Measurements from ENCODE around the gene MED9.
"Not testable (repeated sequence)": the region's sequence is repeated elsewhere in the genome, so short reads cannot be mapped to it uniquely, and the experiment has no call there.

Gene MED9

DNA sequence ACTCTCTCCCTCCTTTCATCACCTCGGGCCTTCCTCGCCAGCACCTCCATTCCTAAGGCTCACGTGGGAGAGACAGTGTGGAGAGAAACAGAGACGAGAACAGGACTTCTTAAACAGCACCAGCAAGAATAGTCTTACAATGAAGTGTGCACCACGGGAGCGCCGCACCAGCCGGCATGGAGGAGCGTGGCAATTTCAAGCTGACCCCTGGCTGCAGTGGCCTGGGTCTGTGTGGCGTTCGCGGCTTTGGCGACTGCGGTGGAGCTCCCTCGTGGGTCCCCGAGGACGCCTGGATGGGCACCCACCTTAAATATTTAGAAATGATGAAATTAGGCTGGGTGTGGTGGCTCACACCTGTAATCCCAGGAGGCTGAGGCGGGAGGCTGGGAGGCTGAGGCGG lies 20.5 kb upstream of the MED9 start:
- no peak for DNase-seq

DNA sequence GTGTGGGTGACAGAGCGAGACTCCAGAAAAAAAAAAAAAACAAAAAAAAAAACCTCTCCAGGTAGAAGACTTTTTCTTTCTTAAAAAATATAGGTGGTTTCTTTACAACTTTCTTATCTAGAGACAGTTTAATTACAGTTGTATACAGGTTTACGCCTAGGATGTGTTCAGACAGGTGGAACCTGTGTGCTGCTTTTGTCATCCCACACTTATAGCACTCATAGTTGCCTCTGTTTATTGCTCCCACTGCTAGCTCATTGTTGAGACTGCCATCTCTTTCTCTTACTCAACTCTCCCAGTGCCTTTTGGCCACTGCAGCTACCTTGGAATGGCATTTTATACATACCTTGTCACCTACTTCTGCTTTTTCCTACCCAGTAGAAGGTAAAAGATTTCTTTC lies 19.1 kb upstream of the MED9 start:
- DNase-seq = no peak

GRCh38 chr17:17460038-17460437 lies 16.8 kb upstream of the MED9 start:
- no peak for DNase-seq

DNA sequence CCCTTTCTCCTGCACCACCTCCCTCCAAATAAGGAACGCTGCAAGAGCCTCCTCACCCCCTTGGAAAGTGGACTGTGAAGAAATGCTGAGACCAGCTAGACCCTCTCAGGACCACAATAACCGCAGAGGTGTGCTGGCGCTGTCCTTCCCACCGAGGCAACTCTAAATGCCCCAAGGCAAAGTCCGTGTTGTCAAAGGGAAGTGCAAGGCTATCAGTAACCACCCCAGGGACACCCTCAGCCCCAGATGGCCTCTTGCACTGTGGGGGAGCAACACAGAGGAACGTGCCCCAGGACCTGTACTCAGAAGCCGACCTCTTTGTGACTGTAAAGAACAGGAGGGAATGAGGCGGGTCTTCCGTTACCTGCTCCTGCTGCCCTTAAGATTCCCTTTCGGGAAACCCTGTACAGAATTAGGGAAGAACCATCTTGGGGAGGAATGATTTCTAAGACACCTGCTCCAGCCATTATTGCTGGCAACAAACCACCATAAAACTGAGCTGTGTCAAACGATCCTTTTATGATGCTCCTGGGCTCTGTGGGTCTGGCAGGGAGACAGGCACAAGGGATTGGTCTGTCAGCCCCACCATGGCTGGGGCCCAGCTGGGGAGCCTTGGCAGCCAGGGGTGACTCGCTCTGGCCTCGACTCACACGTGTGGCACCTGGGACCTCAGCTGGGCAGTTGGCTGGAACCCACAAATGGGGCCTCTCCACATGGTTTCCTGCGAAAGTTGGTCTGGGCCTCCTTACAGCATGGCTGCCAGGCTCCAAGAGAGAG lies 14.6 kb upstream of the MED9 start:
- DNase-seq = no peak

DNA sequence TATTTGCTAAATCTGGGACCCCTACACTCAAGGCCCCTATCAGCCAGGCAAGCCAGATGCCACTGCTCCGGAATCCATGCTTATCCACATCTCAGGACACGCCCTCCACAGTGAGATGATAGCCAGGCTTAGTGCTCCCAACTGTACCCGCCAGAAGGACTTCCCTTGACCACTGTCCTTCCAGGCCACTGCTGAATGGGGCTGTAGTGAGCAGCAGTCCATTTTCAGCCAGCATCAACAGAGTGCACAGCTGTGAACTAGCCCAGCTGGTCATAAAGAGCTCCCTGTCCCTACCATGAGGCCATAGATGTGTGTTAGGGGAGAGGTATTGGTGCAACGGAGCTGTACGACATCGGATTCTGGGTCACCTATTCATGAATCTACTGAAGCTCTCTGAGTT lies 13.0 kb upstream of the MED9 start:
- no peak for DNase-seq

DNA sequence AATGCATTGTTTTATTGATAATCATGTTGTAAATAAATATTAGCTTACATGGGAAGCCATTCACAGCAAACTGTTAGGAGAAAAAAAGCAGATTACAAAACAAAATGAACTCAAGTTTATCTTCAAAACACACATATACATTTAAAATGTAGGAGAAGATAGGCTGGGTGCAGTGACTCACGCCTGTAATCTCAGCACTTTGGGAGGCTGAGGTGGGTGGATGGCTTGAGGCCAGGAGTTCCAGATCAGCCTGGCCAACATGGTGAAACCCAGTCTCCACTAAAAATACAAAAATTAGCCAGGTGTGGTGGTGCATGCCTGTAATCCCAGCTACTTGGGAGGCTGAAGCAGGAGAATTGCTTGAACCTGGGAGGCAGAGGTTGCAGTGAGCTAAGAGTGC lies 10.9 kb upstream of the MED9 start:
- not testable (repeated sequence) for DNase-seq

- DNase-seq = no peak
These were observed 10.3 kb upstream of the MED9 start for GRCh38 chr17:17466511-17466910.

GRCh38 chr17:17467016-17467415 lies 9.8 kb upstream of the MED9 start:
- DNase-seq = no peak

DNA sequence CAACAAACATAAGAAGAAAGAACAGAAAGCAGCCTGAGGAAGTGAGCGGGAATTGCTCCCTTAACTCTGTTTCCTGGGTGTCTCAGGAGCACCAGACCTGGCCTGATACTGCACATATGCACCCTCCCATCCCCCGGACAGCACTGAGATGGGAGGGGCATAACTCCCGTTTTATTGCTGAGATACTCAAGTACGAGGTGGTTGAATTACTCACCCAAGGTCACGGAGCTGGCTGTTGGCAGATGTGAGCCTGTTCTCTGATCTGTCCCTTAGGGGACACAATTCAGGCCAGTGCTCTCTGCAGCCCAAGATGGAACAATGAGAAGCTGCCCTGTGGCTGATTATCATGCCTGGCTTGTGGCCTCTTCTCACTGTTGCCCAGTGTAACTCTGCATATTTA lies 9.1 kb upstream of the MED9 start:
- no peak for DNase-seq

- no peak for DNase-seq
These were observed 8.4 kb upstream of the MED9 start for GRCh38 chr17:17468217-17469010.

DNA sequence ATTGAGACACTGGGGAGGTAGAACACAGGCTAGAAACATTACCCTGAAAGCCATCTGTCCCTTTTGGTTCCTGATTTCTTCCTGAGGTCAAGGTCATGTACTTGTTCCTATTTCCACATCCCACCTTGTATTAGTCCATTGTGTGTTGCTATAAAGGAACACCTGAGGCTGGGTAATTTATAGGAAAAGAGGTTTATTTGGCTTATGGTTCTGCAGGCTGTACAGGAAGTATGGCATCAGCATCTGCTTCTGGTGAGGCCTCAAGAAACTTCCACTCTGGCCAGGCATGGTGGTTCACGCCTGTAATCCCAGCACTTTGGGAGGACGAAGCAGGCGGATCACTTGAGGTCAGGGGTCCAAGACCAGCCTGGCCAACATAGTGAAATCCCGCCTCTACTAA lies 7.4 kb upstream of the MED9 start:
- DNase-seq = no peak

DNA sequence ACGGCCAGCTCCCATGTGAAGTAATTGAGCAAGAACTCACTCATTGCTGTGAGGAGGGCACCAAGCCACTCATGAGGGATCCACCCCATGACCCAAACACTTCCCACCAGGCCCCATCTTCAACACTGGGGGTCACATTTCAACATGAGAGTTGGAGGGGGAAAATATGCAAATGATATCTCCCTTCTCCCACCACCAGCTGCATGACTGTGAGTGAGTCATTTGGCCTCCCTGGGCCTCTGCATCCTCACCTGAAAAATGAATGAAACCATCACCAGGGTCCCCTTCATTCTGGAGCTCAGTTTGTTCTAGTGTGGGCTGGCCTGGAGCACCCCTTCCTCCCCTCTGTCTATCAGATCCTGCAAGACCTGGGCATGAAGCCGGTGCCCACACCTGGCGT lies 6.8 kb upstream of the MED9 start:
- no peak for DNase-seq

- no peak for DNase-seq
These were observed 4.4 kb upstream of the MED9 start for GRCh38 chr17:17472333-17472920.

- no peak for DNase-seq
These were observed 2.5 kb upstream of the MED9 start for GRCh38 chr17:17474341-17474740.

DNA sequence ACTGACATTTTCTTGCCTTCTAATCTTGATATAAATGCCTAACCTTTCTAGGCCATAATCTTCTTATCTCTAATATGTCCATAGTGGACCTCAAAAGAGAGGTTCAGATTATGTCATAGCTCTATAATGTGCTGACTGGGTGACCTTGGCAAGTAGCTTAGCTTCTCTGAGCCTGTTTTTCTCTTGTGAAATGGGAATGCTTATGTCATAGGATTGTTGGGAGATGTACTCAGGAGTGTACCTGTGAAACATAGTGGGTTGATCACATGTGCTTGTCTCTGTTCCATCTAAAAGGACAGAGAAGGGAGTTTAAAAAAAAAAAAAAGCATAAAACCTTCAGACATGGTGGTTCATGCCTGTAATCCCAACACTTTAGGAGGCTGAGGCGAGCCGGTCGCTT lies 2.4 kb downstream of the MED9 start:
- DNase-seq = no peak

GRCh38 chr17:17480593-17481148 lies 3.9 kb downstream of the MED9 start:
- no peak for DNase-seq

DNA sequence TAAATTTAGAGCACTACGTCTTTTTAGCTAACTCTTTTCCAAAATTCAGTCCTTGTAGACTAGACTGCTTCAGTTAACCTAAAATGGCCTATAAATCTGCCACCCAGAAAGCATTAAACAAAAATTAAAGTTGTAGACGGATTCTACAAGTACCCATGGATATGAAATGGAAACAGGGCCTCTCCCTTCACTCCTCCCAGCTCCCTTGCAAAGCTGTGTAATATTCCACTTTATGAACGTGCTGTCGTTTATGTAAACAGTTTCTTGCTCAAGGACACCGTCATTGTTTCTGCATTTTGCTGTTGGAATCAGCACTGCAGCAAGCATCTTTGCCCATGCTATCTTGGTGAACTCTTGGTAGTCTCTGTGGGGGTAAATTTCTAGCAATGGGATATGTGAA lies 5.1 kb downstream of the MED9 start:
- no peak for DNase-seq

DNA sequence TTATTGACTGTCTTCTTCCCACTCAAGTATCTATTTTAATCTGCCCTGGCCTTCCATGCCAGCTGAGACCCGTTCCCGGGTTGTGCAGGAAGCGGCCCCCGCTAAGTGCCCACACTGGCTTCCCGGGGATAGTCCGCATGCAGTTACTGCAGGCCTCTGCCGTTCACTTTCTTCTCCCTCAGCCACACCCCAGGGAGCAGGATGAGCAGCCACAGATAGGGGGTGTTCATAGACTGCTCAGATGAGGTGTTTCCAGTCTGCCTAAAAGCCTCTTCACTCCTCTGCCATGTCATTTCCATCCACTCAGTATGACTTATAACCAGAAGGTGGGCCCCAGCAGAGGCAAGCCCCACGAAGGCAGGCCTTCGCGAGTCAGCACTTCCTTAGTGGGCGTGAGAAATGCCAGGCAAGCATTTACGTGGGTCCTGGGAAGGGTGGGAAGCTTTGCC lies 7.7 kb downstream of the MED9 start:
- no peak for DNase-seq

DNA sequence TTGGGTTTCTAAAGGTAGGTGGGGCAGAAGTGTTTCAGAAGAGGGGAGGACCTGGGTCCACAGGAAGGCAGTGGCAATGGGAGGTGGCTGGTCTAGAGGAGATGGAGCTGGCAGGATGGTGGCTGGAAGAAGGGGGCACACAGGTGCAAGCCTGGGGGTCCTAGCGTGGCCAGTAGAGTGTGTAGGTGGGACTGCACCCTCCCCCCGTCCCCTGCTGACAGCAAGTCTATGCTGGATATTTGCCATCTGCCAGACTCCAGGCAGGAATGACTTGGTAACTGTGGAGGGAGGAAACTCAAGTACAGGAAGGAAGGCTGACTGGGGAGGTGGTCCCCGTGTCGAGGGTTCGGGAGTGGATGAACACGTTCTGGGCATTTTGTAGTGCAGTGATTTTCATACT lies 8.6 kb downstream of the MED9 start:
- no peak for DNase-seq

- not testable (repeated sequence) for DNase-seq
These were observed 9.6 kb downstream of the MED9 start for GRCh38 chr17:17486416-17486815.

DNA sequence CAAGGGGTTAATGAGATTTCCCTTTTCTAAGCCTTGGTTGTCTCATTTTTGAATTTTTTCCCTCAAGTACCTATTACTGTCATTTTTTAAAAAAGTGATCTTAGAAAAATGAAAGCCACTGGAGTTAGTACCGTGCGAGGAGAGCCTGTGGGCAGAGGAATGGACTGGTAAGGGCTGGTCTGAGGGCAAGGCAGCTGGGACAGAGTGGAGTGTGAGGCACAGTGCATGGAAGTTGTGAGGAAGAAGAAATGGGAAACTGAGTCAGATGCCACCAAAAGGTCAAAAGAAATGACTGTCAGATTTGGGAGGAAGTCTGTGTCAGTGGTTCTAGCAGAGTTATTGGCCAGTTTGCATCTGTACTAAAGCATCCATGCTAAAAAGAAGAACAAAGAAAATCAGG lies 11.2 kb downstream of the MED9 start:
- DNase-seq = no peak

DNA sequence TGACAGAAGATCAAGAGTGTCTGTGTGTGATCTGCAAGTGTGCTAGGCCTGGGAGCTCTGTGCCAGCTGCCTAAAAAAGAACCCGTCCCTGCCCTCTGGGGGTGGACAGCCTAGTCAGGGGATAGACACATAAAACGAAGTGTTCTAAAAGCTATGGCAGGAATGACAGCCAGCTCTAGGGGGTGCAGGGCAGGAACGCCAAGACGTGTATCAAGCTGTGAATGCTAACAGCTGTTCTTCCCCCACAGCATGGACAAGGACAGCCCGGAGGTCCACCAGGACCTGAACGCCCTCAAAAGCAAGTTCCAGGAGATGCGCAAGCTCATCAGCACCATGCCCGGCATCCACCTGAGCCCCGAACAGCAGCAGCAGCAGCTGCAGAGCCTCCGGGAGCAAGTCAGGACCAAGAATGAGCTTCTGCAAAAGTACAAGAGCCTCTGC lies 14.3 kb downstream of the MED9 start:
- DNase-seq = no peak

- no peak for DNase-seq
These were observed 14.8 kb downstream of the MED9 start for GRCh38 chr17:17491546-17491988.

DNA sequence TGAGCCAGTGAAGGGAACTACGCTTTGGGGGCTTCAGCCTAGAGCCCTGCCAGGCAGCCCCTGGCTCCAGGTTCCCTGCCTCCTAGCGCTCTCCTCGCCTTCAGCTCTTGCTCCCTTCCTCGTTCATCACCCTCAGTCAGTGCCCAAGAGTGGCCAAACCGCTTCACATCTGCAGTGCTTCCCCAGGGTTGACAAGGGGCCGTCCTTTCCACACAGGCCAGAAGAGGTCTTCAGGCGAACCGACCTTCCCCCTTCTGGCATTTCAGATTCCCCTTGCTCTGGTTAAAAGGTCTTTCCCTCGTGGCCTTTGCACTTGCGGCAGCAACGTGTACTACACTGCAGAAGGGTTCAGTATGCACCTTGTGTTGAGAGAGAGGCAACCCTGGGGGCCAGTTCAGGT lies 15.3 kb downstream of the MED9 start:
- DNase-seq = no peak

Data from NCI-H187 (cell line).